PFSK-1 (cell line): ENCODE measurements around the gene TTC3.

Experiments used
- POLR2AphosphoS5 ChIP-seq: IDR thresholded peaks from 2 replicates; pipeline ENCODE4 v1.6.1; 2012; ENCODE audit warnings: low read depth, mild to moderate bottlenecking, control low read depth, low read length, moderate library complexity
- SIN3A ChIP-seq: IDR thresholded peaks from 2 replicates; pipeline ENCODE4 v1.6.1; 2012; ENCODE audit warnings: mild to moderate bottlenecking, low read length, moderate library complexity, borderline replicate concordance; ENCODE audit not compliant: insufficient read depth

DNA sequence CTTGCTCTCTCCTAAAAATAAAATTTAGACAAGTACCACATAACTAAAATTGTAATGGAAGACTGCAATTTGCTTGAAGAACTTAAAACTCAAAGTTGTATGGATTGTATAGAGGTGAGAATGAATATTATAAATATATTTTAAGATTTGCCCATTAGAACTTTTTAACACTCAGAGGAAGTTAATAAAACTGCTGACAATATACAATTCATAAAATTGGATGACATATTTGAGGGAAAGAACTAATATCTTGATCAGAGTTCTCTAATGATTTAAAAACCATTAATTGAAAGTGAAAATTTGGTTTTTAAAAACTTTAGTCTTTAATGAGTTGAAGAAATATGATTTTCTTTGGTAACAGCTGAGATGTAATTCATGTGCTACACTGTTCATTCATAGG is 20.9 kb downstream of the TTC3 start:
- no peak for TF ChIP-seq SIN3A
- no peak for TF ChIP-seq POLR2AphosphoS5
